KG1 (cell line): ENCODE data around the gene IL25.
"Not testable (repeated sequence)": the region's sequence is repeated elsewhere in the genome, so short reads cannot be mapped to it uniquely, and the experiment has no call there.

Experiments used
- DNase-seq: peaks from one replicate; lab custom pipeline; 2025; lab: John Stamatoyannopoulos, UW

Gene IL25

GRCh38 chr14:23388996-23389395 lies 16.4 kb downstream of the IL25 start:
- DNase-seq, result no peak

GRCh38 chr14:23389396-23389795 lies 16.8 kb downstream of the IL25 start:
- no peak for DNase-seq

- DNase-seq, result not testable (repeated sequence)
These were observed 17.3 kb downstream of the IL25 start for GRCh38 chr14:23389871-23390270.

GRCh38 chr14:23392613-23393012 lies 20.0 kb downstream of the IL25 start:
- no peak for DNase-seq

GRCh38 chr14:23396126-23396525 lies 23.5 kb downstream of the IL25 start:
- DNase-seq, result no peak

GRCh38 chr14:23396781-23397407 lies 24.3 kb downstream of the IL25 start:
- DNase-seq, result no peak

- DNase-seq, result no peak
These were observed 25.7 kb downstream of the IL25 start for GRCh38 chr14:23398348-23398747.

GRCh38 chr14:23399136-23399535 lies 26.5 kb downstream of the IL25 start:
- no peak for DNase-seq

GRCh38 chr14:23399591-23399990 lies 27.0 kb downstream of the IL25 start:
- no peak for DNase-seq

GRCh38 chr14:23400496-23401149 lies 28.0 kb downstream of the IL25 start:
- not testable (repeated sequence) for DNase-seq

- DNase-seq, result no peak
These were observed 28.7 kb downstream of the IL25 start for GRCh38 chr14:23401291-23401690.

- no peak for DNase-seq
These were observed 29.9 kb downstream of the IL25 start for GRCh38 chr14:23402296-23403138.

GRCh38 chr14:23403139-23403438 lies 30.5 kb downstream of the IL25 start:
- DNase-seq, result no peak

- no peak for DNase-seq
These were observed 31.3 kb downstream of the IL25 start for GRCh38 chr14:23403908-23404307.

- DNase-seq, result no peak
These were observed 31.8 kb downstream of the IL25 start for GRCh38 chr14:23404331-23404900.

- no peak for DNase-seq
These were observed 32.5 kb downstream of the IL25 start for GRCh38 chr14:23405096-23405495.

- no peak for DNase-seq
These were observed 33.0 kb downstream of the IL25 start for GRCh38 chr14:23405516-23406025.

- no peak for DNase-seq
These were observed 33.6 kb downstream of the IL25 start for GRCh38 chr14:23406244-23406643.

- DNase-seq, result no peak
These were observed 34.2 kb downstream of the IL25 start for GRCh38 chr14:23406725-23407355.

GRCh38 chr14:23407516-23408306 lies 35.1 kb downstream of the IL25 start, which contains the start of gene MYH6:
TSS of gene MYH6 (minus strand) at chr14:23408273. CDS start at chr14:23407223, 1,050 bp downstream.
- DNase-seq, result no peak

GRCh38 chr14:23408307-23408630 lies 35.7 kb downstream of the IL25 start:
- DNase-seq, result no peak
